GM21529 (cell line): ENCODE results near the gene DBX1.

Source experiments
- ATAC-seq: cut with Tn5 transposase; IDR thresholded peaks from one replicate; pipeline ENCODE4 v1.9.1; 2021; ENCODE audit not compliant: unreplicated experiment

Gene DBX1

DNA sequence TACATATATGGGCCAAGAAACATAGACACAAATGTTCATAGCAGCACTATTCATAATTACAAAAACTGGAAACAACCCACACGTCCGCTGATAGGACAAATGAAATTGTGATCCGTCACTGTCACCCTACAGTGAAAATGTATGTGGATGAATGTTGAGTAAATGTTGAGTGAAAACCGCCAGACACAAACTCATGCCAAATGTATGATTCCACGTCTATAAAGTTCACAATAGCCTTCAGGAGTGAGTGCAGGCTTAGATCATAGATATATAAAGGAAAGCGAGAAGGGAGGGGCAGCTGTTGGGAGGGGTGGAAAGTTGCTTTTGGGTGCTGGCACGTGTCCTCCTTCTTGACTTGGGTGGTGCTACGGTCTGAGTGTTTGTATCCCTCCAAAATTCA, 33.6 kb downstream of the DBX1 start:
- ATAC-seq, result no peak

DNA sequence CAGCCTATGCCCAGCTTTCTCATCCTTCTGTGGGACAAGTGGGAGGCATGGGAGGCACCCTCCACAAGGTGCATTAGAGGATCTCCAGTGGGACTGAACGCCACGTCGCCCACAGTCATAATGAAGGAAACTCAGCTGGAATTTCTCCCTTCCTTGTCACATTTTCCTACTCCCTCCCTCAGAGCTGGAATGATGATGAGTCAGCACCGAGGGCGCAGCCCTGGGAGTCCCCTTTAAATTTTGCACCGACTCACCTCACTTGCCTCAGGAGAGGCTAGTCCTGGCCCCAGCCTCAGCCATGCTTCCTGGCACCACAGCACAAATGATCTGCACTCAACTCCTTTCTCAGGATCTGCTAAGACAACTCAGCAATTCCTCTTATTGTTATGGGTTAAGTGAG, 34.3 kb downstream of the DBX1 start:
- ATAC-seq, result no peak

DNA sequence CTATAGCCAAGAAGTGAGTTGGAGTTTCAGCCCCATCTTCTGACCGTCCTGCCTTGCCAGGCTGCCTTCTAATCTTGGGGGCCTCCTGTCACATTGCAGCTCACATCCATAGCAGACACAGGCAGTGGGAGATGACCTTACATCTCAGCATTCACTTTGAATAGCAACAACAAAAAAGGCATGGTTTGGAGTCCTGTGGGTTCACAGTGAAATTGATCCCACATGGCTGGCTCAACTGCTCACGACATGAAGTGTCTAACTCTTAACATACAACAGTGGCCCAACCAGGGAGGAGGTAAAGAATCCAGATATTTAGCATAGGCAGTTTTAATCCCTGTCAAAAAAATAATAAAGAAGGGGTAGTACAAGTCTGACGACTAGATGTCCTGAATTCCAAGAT, 38.1 kb downstream of the DBX1 start:
- no peak for ATAC-seq

DNA sequence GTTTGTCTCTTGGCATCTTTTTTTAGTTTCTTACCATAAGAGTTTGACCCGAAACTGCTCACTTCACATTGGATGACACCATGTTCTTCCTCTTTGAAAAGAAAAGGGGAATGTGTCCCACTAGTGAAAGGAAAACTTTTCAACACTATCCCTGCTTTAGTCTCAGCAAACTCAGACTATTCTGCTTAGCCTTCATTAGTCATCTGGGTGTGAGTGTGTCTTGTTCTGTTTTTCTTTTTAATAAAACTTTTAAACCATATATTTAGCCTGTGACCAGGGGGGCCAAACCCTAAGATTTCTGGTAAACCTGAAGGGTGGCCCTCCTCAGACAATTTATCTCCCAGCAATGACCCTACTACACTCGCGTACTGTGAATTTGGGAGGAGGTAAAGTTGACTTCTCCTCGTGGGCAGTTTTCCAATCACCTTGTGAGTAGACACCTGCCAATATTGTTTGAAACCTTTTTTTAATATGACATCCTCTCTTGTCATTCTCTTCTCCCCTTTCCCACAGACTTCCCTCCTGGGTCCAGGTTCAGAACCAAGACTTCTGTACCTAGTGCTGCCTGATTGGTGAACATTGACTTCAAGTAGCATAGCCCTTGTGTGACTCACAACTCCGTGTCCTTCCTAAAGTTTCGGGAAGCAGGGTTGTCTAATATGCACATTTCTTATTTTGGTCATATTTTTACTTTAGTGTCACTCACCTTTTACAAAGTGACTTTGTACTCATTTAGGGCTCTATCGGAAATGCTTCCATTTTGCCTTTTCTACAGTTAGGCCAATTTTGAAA, 39.9 kb downstream of the DBX1 start:
- no peak for ATAC-seq

DNA sequence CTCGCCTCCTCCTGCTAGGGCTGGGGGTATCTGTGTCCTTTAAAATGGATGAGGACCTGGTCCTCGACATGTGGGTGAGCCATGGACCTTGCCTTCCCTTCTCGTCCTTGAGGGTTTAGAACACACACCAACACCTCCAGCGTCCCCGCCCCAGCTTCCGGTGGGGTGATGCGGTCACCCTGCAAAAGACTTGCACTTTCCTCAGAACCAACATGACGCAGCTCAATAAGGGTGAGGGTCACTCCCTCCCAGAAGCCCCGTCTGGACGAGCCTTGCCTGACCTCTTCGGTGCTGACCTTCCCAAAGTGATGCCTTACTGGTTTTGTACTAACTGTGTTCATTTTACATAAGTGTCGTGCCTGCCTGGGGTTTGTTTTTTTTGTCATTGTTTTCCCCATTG, 41.0 kb downstream of the DBX1 start:
- ATAC-seq, result no peak

DNA sequence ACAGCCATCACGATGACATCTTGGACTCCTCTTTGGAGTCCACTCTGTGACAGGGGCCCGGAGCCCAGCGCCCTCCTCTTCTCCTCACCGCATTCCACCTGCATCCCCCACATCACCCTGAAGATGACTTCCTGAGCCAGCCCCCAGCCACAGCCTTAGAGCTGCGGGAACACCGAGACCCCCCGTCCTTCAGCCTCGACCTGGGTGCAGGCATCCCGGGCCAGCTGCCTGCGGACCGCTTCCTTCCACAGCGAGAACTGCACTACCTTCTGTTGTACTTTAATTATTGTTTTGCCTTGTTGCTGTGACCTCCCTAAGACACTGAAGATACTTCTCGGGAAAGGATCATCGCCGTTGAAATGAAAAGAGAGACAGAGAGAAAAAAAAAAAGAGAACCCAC, 42.1 kb downstream of the DBX1 start:
- ATAC-seq, result no peak

DNA sequence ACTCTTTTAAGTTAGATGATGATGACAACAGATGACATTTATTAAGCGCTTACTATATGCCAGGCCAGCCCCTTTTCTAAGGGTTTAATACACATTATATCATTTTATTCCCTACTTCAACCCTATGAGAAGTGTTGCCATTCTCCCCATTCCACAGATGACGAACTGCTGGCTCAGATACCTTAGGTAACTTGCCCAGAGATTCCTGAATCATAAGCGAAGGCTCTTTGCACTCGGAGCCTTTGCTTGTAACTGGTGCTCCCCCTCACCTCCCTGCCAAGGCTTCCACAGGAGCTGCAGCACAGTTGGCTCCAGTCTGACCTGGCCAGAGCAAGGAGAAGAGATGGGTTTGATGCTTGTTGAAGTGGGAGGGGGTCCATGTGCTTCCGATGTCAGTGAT, 43.0 kb downstream of the DBX1 start:
- no peak for ATAC-seq

DNA sequence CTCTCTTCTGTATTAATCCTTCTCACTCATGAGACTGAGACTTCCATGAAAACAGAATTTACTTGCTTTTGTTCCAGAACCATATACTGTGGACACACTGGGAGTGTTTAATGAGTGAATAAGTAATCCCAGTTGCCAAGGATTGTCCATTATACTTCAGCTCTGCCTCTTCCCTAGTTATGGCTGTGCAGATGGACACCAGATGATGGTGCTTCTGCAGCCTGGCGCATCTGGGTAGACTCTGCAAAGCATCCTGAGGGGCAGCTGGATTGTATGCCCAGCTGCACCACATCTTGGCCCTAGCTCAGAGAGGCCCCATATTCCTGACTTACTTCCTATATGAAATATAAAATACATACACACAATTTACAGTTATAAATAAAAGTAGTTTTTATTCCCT, 43.5 kb downstream of the DBX1 start:
- no peak for ATAC-seq

DNA sequence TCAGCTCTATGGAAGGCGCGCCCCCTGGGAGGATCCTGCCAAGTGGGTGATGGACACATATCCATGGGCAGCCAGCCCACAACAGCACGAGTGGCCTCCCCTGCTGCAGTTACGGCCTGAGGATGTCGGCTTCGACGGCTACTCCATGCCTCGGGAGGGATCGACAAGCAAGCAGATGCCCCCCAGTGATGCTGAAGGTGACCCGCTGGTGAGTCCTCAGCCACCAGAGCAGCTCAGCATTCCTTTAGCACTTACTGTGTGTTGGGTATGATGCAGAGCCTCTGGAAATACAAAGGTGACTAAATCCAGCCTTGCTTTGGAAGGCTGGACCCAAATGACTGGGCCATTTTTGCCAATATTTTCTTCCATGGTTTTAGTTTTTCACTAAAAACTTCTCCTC, 45.7 kb downstream of the DBX1 start:
- ATAC-seq, result no peak

DNA sequence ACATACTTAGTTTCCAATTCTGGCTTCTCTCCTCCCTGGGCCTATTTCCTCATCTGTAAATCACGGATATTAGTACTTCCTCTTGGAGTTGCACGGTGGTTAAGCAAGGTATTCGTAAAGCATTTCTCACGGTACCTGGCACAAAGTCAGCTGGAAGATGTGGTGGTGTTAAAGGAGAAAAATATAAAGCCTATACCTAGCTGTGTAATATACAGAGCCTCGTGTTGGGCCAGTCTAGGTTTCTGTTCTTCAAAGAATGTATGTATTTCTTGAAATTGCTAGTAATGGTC, 47.2 kb downstream of the DBX1 start:
- ATAC-seq, result no peak

DNA sequence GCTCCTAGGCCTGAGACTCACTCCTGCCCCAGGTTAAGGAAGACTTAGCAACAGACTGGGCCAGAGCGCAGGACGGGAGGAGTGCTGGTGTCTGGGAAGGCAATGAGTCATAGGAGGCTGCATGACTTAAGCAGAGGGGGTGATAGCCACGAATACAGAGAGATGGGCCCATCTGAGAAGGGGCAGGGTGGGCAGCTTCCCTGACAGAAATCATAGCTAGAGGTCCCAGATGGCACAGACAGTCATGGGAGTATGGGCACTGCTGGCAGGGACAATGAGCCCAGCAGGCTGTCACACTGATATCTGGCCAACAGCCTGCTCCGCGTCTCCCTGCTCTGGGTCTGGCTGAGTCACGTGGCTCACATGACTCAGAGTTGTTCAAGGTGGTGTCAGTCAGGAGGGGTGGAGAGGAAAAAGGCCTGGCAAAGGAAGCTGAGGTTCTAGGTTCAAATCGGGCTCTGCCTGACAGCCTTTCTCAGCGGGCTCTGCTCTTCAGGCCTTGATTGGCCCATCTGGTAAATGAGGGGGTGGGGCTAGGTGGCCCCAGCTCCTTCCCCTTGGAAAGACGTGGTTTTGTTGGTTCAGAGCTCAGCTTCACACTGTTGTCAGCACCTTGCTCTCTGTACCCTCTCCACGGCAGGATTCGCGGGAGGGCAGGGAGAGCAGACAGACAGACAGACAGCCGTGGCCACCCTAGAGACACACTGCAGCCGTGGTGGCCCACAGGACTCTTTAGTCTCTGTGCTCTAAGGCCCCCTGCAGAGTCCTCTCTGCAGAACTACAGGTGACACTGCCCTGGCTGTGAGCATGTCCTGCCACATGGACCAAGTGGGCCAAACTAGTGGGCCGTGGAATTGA, 47.8 kb downstream of the DBX1 start:
- no peak for ATAC-seq

DNA sequence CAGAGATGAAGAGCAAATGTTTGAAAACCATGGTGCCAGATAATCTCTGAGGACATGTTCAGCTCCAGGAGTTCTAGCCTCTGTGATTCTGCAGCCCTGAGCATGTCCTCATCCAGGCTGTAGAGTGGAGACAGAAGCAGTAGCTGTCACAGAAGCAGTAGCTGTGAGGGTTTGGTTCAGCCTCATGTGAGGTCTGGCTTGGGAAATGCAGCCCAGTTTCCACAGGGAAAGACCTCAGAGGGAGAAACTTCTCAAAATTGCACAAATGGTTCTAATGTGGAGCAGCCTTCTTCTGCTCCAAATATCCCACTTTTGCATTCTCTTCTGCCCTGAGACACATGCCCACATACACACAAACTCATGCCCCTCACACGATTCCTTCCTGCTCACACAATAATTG, 48.4 kb downstream of the DBX1 start:
- no peak for ATAC-seq

DNA sequence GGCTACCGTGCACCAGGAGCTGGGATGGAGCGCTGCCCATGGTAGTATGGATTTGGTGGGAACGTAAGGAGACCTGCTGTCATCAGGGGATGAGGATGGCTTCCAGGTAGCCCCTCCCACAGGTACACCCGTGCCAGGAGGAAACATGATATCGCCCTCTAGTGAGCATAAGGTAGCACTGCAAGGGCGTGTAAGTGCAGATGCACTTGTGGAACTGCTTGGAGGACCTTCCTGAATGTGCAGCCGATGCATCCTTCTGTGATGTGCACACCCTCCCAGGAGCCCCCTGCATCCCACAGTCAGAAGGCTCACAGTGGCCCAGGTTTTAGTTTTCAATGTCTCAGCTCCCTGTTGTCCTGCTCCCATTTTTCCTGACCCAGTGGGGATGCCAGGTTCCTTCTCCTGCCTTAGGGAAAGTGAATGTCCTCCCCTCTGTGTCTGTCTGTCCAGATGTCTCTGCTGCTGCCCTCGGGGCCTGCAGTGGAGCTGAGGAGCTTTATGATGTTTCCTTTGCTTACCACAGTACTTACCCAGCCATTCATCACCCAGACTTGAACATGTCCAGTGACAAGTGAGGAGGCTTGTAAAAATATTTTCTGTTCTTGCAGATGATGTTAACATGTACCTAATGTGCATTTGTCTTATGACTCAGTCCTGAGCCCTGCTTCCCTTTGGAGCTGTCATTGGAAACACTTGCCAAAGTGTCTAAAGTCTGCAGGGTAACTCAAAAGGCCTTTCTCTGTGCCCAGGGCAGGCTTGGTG, 49.2 kb downstream of the DBX1 start:
- ATAC-seq, result peak; percentile 90

DNA sequence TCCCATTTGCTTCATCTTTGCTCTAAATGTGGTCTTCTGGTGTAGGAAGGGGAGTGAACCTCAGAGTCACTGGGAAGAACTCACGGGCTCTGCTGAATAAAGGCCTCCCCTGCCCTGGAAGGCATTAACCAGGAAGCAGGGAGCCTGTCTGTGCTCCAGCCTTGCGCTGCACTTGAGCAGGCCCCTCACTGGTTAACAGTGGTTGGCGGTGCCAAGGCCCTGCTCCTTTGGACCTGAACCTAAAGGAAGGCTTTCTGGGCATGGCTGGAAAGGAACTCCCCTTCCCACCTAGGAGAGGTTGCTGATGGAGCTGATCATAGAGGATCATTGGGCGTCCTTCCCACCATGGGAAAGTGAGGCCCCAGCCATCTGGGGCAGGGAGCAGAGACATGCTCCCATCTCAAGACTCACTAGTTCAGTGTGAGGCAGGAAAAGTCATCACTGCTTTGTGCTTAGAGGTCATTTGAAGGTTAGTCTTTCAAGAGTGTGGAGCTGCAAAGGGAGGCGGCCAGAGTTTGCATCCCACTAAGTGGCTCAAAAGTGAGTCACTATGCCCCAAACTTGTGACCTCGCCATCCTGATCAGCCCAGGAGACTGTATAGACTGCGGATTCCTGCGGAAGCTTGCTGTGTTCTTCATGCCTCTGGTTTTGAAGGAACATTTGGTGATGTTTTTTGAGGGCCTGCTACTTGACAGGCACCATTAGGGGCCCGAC, 50.4 kb downstream of the DBX1 start:
- no peak for ATAC-seq
